GM12891 (cell line): ENCODE measurements around the gene GRAMD2B.

Experiments
- DNase-seq: peaks from one replicate; pipeline ENCODE4 v3.0.0; 2011; ENCODE audit warnings: low spot score; ENCODE audit not compliant: insufficient read length
- FAIRE-seq: peaks from 2 replicates; lab custom pipeline; 2011; peaks lifted over from hg19 to GRCh38; lab: Jason Lieb, UNC
- PAX5 ChIP-seq: IDR thresholded peaks from 2 replicates; pipeline ENCODE4 v1.6.1; 2011; ENCODE audit warnings: low read length, moderate library complexity, mild to moderate bottlenecking; ENCODE audit not compliant: insufficient read depth, severe bottlenecking
- POLR2A ChIP-seq: IDR thresholded peaks from 2 replicates; pipeline ENCODE4 v1.6.1; 2011; ENCODE audit warnings: low read depth, low read length, control low read depth
- POLR2AphosphoS5 ChIP-seq: IDR thresholded peaks from 2 replicates; pipeline ENCODE4 v1.6.1; 2011; ENCODE audit warnings: low read depth, low read length, control low read depth
- POU2F2 ChIP-seq: IDR thresholded peaks from 2 replicates; pipeline ENCODE4 v1.6.1; 2011; ENCODE audit warnings: low read depth, mild to moderate bottlenecking, control low read depth, low read length, moderate library complexity
- SPI1 ChIP-seq: IDR thresholded peaks from 2 replicates; pipeline ENCODE4 v1.6.1; 2011; ENCODE audit warnings: low read depth, low read length, control low read depth
- TAF1 ChIP-seq: IDR thresholded peaks from 2 replicates; pipeline ENCODE4 v1.6.1; 2011; ENCODE audit warnings: low read depth, low read length, control low read depth

The GRAMD2B gene

GRCh38 chr5:126471247-126471646 is 48.0 kb downstream of the GRAMD2B start:
- TF ChIP-seq PAX5 (no peak), TAF1 (no peak), POLR2A (no peak), POU2F2 (no peak), SPI1 (no peak), POLR2AphosphoS5 (no peak)
- FAIRE-seq (no peak), DNase-seq (no peak)

GRCh38 chr5:126471875-126472537 is 48.8 kb downstream of the GRAMD2B start:
- DNase-seq (no peak), FAIRE-seq (no peak)
- TF ChIP-seq POU2F2 = no peak
- TF ChIP-seq SPI1 = no peak
- no peak for TF ChIP-seq TAF1
- TF ChIP-seq POLR2AphosphoS5 = no peak
- TF ChIP-seq POLR2A = no peak
- TF ChIP-seq PAX5 = no peak

- TF ChIP-seq TAF1 (no peak), PAX5 (no peak), POLR2A (no peak), SPI1 (no peak), POLR2AphosphoS5 (no peak), POU2F2 (no peak)
- DNase-seq = no peak
- no peak for FAIRE-seq
These were observed 49.3 kb downstream of the GRAMD2B start for GRCh38 chr5:126472538-126472889.

- FAIRE-seq (no peak), DNase-seq (no peak)
- TF ChIP-seq POU2F2 = no peak
- no peak for TF ChIP-seq POLR2AphosphoS5
- no peak for TF ChIP-seq POLR2A
- no peak for TF ChIP-seq SPI1
- TF ChIP-seq TAF1 = no peak
- TF ChIP-seq PAX5 = no peak
These were observed 54.3 kb downstream of the GRAMD2B start for GRCh38 chr5:126477294-126478117.

GRCh38 chr5:126479810-126480209 is 56.6 kb downstream of the GRAMD2B start:
- DNase-seq = no peak
- FAIRE-seq = no peak
- TF ChIP-seq POU2F2 (no peak), SPI1 (no peak)

- no peak for DNase-seq
- FAIRE-seq = no peak
- TF ChIP-seq POU2F2 = no peak
- no peak for TF ChIP-seq POLR2A
- no peak for TF ChIP-seq TAF1
- no peak for TF ChIP-seq POLR2AphosphoS5
- TF ChIP-seq SPI1 = no peak
- no peak for TF ChIP-seq PAX5
These were observed 57.6 kb downstream of the GRAMD2B start for GRCh38 chr5:126480824-126481223.

GRCh38 chr5:126481243-126481642 is 58.0 kb downstream of the GRAMD2B start:
- no peak for FAIRE-seq
- no peak for DNase-seq
- TF ChIP-seq POLR2A (no peak), POLR2AphosphoS5 (no peak), PAX5 (no peak), POU2F2 (no peak), TAF1 (no peak), SPI1 (no peak)

GRCh38 chr5:126482591-126482990 is 59.4 kb downstream of the GRAMD2B start:
- FAIRE-seq (no peak), DNase-seq (no peak)
- TF ChIP-seq POLR2A (no peak), TAF1 (no peak), PAX5 (no peak), POLR2AphosphoS5 (no peak), POU2F2 (no peak)

- DNase-seq (no peak), FAIRE-seq (no peak)
- no peak for TF ChIP-seq POLR2AphosphoS5
- no peak for TF ChIP-seq POLR2A
- TF ChIP-seq SPI1 = no peak
- no peak for TF ChIP-seq TAF1
- no peak for TF ChIP-seq PAX5
- no peak for TF ChIP-seq POU2F2
These were observed 59.9 kb downstream of the GRAMD2B start for GRCh38 chr5:126483156-126483555.

GRCh38 chr5:126484253-126484652 is 61.0 kb downstream of the GRAMD2B start:
- DNase-seq (no peak), FAIRE-seq (no peak)
- no peak for TF ChIP-seq PAX5
- no peak for TF ChIP-seq TAF1
- no peak for TF ChIP-seq POLR2A
- TF ChIP-seq POLR2AphosphoS5 = no peak
- no peak for TF ChIP-seq SPI1
- no peak for TF ChIP-seq POU2F2
